HG02763 (cell line): ENCODE data around the gene SLC38A3.

Source experiments
- ATAC-seq: cut with Tn5 transposase; IDR thresholded peaks from one replicate; pipeline ENCODE4 v1.9.1; 2021; ENCODE audit warnings: mild to moderate bottlenecking, moderate library complexity; ENCODE audit not compliant: unreplicated experiment

The SLC38A3 gene

DNA sequence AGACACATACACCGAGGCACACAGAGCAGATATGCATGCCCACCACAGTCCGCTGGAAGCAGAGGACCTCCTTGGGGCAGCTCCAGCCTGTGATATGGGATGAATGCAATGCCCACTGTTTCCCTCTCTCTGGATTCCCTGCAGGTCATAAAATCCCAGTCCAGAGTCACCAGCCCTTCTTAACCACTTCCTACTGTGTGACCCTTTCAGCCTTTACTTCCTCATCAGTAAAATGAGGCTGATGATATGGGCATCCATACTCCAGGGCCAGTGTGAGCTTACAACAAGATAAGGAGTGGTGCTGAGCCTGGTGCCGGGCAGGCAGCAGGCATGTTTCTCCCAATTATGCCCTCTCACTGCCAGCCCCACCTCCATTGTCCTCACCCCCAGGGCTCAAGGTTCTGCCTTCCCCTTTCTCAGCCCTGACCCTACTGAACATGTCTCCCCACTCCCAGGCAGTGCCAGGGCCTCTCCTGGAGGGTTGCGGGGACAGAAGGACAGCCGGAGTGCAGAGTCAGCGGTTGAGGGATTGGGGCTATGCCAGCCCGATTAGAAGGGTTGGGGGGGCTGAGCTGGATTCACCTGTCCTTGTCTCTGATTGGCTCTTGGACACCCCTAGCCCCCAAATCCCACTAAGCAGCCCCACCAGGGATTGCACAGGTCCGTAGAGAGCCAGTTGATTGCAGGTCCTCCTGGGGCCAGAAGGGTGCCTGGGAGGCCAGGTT, 14.0 kb upstream of the SLC38A3 start, which contains the start of gene GNAT1:
Gene GNAT1, plus strand, starts transcription at position 675 of the 725 bp plus-strand sequence. CDS start 116 bp downstream, outside the sequence.
- no peak for ATAC-seq

GRCh38 chr3:50192124-50192523, 12.9 kb upstream of the SLC38A3 start:
- no peak for ATAC-seq

- no peak for ATAC-seq
These were observed 12.4 kb upstream of the SLC38A3 start for GRCh38 chr3:50192689-50193141.

DNA sequence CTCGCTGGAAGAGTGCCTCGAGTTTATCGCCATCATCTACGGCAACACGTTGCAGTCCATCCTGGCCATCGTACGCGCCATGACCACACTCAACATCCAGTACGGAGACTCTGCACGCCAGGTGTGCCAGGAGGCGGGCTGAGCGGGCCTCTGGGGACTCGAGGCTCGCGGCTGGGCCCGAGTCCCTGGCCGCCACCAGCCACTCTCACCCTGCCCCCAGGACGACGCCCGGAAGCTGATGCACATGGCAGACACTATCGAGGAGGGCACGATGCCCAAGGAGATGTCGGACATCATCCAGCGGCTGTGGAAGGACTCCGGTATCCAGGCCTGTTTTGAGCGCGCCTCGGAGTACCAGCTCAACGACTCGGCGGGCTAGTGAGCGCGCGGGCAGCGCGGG, 11.8 kb upstream of the SLC38A3 start:
- no peak for ATAC-seq

DNA sequence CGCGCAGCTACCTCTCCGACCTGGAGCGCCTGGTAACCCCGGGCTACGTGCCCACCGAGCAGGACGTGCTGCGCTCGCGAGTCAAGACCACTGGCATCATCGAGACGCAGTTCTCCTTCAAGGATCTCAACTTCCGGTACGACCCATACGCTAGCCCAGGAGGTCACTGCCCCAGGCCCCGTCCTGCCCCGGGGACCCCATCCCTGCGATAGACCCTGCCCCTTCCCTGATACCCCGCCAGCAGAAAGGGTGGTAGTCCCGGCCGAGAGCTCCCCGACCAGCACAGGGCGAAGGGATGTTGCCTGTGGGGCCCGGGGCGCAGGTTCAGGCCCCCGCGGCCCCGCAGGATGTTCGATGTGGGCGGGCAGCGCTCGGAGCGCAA, 11.3 kb upstream of the SLC38A3 start:
- no peak for ATAC-seq

DNA sequence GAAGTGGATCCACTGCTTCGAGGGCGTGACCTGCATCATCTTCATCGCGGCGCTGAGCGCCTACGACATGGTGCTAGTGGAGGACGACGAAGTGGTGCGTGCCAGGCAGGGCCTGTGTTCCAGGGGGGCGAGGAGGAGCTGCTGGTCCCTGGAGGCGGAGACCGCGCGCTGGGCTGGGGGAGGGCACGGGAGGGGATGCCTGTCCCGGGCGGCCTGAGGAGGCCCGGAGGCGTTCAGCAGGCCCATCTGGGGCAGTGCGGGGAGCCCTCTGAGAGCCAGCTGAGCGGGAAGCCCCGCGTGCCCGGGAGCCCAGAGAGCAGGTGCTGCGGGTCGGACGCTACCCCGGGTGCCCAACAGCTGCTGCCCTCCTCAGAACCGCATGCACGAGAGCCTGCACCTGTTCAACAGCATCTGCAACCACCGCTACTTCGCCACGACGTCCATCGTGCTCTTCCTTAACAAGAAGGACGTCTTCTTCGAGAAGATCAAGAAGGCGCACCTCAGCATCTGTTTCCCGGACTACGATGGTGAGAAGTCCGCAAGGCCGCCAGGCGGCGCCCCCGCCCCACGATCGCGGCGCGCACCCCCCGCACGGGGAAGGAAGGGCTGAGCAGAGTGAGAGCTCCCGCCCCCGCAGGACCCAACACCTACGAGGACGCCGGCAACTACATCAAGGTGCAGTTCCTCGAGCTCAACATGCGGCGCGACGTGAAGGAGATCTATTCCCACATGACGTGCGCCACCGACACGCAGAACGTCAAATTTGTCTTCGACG, 10.8 kb upstream of the SLC38A3 start:
- no peak for ATAC-seq

DNA sequence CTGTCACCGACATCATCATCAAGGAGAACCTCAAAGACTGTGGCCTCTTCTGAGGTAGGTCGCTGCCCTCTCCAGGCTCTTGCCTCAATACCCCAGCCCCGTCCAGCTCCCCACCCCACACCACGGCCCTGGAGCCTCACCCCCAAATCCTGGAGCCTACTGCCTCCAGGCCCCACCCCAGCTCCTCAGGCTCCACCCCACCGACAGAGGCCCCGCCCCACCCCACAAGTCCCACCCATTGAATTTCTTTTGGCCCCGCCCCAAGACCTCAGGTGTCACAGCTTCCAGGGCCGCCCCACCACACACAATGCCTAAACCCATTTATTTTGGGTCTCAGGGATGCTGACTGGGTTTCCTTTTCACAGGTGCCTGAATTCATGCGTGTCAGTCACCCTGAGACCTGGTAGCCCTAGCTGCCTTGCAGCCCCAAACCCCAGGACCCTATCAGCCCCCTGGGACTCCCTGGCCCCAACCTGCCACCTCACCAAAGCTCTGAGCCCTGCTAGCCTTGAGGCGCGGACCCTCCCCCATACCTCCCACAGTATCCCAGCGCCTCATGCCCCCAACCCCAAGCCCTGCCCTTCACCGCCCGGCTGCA, 10.1 kb upstream of the SLC38A3 start:
- ATAC-seq = no peak

DNA sequence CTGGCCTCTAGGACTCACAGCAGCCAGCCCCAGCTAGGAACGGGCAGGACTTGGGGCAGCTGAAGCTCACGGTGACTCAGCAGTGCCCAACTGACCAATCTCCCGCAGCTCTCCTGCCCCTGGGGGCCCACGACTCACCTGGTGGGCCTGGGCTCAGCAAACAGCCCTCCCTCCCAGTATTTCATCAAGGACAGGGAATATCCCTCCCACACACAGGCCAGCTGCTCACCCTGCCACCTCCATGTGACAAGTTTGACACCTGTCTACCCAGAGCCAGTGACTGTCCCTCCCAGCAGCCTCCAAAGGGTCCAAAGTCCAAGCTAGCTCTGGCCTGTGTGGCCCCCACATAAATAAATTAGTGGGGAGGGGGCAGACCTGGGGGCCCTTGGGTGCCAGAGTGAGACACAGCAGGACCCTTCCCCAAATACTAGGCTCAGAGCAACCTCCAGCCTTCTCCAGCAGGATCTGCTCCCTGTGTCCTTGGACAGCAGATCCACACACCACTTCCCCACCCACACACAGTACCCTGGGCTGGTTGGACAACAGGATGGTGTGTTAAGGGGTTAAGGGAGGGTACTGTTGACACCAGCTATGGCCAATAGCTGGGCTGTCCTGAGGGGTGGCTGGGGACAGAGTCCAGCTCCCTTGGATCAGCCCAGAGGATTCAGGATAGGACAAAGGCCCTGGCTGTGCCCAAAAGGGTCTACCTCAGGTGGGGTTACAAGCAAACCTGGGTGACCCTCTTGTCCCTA, 9.4 kb upstream of the SLC38A3 start:
- ATAC-seq = no peak

GRCh38 chr3:50196253-50196801, 8.7 kb upstream of the SLC38A3 start:
- ATAC-seq = no peak

- ATAC-seq = no peak
These were observed 3.3 kb upstream of the SLC38A3 start for GRCh38 chr3:50201573-50202315.

GRCh38 chr3:50202353-50203112, 2.5 kb upstream of the SLC38A3 start:
- ATAC-seq = no peak

DNA sequence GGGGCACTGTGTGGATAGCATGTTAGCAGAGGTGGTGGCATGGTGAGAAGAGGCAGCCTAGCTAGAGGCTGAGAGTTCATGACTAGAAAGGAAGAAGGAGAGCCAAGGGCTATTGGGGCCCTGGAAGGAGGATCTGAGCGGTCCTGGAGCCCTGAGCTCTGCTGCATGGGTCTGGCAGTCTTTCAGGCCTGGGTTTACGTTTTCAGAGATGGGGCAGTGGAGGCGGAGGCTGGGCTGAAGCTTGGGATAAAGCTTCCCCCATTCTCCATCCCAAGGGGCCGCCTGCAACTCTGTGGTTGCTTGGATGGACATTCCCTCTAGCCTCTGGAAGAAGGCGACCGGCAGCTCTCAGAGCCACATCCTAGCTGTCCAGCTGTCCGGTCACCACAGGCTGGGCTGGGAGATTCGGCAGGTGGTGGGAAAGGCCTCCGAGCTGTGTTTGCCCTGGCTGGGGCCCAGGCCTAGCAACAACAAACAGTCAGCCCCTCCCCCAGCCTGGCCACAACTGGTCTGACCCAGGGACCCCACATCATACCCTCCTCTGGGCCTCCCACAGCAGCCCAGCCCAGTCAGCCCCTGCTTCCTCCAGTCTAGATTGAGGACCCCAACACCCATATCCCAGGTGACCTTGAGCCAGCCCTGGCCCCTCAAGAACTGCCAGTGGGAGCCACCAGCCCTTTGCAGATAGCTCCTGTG, 1.8 kb upstream of the SLC38A3 start:
- no peak for ATAC-seq

DNA sequence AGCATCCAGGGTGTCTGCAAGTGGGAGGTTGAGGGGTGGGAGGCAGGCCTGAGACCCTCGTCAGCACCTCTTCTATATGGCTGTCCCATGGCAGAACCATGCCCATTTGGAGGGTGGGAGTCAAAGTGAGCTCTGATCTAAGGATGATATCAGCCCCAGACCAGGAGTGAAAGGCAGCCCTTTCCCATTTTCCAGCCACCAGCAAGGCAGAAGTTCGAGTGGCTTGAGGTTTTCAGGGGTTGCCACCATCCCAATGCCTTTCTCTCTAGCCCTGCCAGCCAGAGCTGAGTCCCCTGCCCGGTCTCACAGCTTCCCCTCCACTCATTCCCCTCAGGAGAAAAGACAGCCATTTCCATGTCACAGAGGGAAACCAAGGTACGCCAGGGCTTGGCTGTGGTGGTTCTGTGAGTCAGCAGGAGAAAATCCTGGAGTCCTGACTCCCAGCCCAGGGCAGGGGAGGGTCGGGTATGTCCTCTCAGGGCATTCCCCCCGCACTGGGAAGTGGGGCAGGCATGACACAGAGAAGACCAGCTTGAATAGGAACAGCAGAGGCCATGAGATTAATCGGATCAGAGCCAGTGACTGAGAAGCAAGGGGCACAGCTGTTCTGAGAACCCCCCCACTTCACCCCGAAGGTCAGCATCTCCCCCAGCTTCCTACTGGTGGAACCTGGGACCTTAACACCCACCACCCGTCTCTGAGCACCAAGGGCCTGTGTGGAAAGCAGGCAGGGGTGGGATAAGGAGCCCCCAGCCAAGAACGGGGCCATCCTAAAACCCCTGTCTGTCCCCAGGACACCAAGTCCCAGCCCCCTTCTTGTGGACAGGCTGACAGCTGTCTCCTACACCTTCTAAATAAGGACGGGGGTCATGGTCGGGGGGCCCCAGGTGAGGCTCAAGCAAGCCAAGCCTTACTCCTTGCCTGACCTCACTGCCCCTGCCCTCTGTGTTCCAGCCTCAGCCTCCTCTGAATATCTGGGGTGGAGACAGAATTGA, 965 bp upstream of the SLC38A3 start:
- ATAC-seq = no peak

- no peak for ATAC-seq
These were observed 574 bp downstream of the SLC38A3 start for GRCh38 chr3:50205413-50206276.

- no peak for ATAC-seq
These were observed 2.4 kb downstream of the SLC38A3 start for GRCh38 chr3:50207359-50208042.
